GM21390 (cell line): ENCODE measurements around the gene SPEF1.
"Not testable (repeated sequence)": the region's sequence is repeated elsewhere in the genome, so short reads cannot be mapped to it uniquely, and the experiment has no call there.

Source experiments
- ATAC-seq: cut with Tn5 transposase; IDR thresholded peaks from one replicate; pipeline ENCODE4 v1.9.1; 2021; ENCODE audit not compliant: unreplicated experiment

The SPEF1 gene

GRCh38 chr20:3781153-3781910, at the start of gene SPEF1:
SPEF1 (minus strand) TSS chr20:3781448; CDS start chr20:3781287, 161 bp downstream.
- ATAC-seq = peak; percentile 59

GRCh38 chr20:3829891-3830290, 48.6 kb upstream of the SPEF1 start:
- not testable (repeated sequence) for ATAC-seq

GRCh38 chr20:3828798-3829197, 47.5 kb upstream of the SPEF1 start:
- no peak for ATAC-seq

GRCh38 chr20:3826420-3826819, 45.2 kb upstream of the SPEF1 start:
- ATAC-seq = no peak

GRCh38 chr20:3825526-3825925, 44.3 kb upstream of the SPEF1 start:
- no peak for ATAC-seq

GRCh38 chr20:3823881-3824280, 42.6 kb upstream of the SPEF1 start:
- ATAC-seq = no peak

- ATAC-seq = no peak
Observed at GRCh38 chr20:3821996-3822395, 40.7 kb upstream of the SPEF1 start.

- no peak for ATAC-seq
Observed at GRCh38 chr20:3820901-3821727, 39.9 kb upstream of the SPEF1 start.

- peak; percentile 76 for ATAC-seq
Observed at GRCh38 chr20:3820048-3820900, 39.0 kb upstream of the SPEF1 start, which contains the start of gene AP5S1. AP5S1 (plus strand) TSS chr20:3820547; CDS start chr20:3822118, 1,571 bp downstream.

GRCh38 chr20:3819411-3820047, 38.3 kb upstream of the SPEF1 start:
- no peak for ATAC-seq

GRCh38 chr20:3818155-3819151, 37.2 kb upstream of the SPEF1 start:
- no peak for ATAC-seq

- ATAC-seq = no peak
Observed at GRCh38 chr20:3815703-3816315, 34.6 kb upstream of the SPEF1 start.

GRCh38 chr20:3814928-3815495, 33.8 kb upstream of the SPEF1 start:
- ATAC-seq = no peak

GRCh38 chr20:3813848-3814581, 32.8 kb upstream of the SPEF1 start:
- ATAC-seq = no peak

GRCh38 chr20:3812975-3813847, 32.0 kb upstream of the SPEF1 start:
- ATAC-seq = no peak

- no peak for ATAC-seq
Observed at GRCh38 chr20:3812259-3812681, 31.0 kb upstream of the SPEF1 start.
